ENCODE results near the gene UIMC1.

UIMC1 gene

GRCh38 chr5:176899946-176900779 lies 106.4 kb downstream of the UIMC1 start:
- TF ChIP-seq EGR1 (IDR thresholded peaks at IDR 0.05) (no peak), REST (IDR thresholded peaks at IDR 0.05; ENCODE audit: low read depth) (no peak), TAF1 (IDR thresholded peaks at IDR 0.05; ENCODE audit: low read depth) (no peak), EP300 (IDR thresholded peaks at IDR 0.05; ENCODE audit: borderline replicate concordance) (no peak), YY1 (IDR thresholded peaks at IDR 0.05; ENCODE audit: low read depth) (no peak), RAD21 (IDR thresholded peaks at IDR 0.05; ENCODE audit: low read depth) (no peak), TCF12 (IDR thresholded peaks at IDR 0.05; ENCODE audit: low read depth) (no peak), ZBTB7A (IDR thresholded peaks at IDR 0.05; ENCODE audit: low read depth) (no peak), USF1 (IDR thresholded peaks at IDR 0.05) (no peak), CEBPB (IDR thresholded peaks at IDR 0.05) (no peak), FOXM1 (IDR thresholded peaks at IDR 0.05; ENCODE audit: borderline replicate concordance, low read depth) (no peak), NFIC (IDR thresholded peaks at IDR 0.05) (no peak), TEAD4 (IDR thresholded peaks at IDR 0.05) (no peak), CREB1 (IDR thresholded peaks at IDR 0.05; ENCODE audit: low read depth) (no peak)
- TF ChIP-seq, protein P1, sequence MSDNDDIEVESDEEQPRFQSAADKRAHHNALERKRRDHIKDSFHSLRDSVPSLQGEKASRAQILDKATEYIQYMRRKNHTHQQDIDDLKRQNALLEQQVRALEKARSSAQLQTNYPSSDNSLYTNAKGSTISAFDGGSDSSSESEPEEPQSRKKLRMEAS (IDR thresholded peaks at IDR 0.05): no peak

GRCh38 chr5:176899296-176899891 lies 107.2 kb downstream of the UIMC1 start, which contains the start of gene HK3:
TSS of gene HK3 (minus strand) at chr5:176899346. CDS start at chr5:176896159, 3,187 bp downstream.
- TF ChIP-seq REST (IDR thresholded peaks at IDR 0.05; ENCODE audit: low read depth) (no peak), ZBTB7A (IDR thresholded peaks at IDR 0.05; ENCODE audit: low read depth) (no peak), CEBPB (IDR thresholded peaks at IDR 0.05) (no peak), TAF1 (IDR thresholded peaks at IDR 0.05; ENCODE audit: low read depth) (no peak), CREB1 (IDR thresholded peaks at IDR 0.05; ENCODE audit: low read depth) (no peak), TCF12 (IDR thresholded peaks at IDR 0.05; ENCODE audit: low read depth) (no peak), EP300 (IDR thresholded peaks at IDR 0.05; ENCODE audit: borderline replicate concordance) (no peak), NFIC (IDR thresholded peaks at IDR 0.05) (no peak)

GRCh38 chr5:176897263-176897662 lies 109.3 kb downstream of the UIMC1 start:
- TF ChIP-seq TCF12 (IDR thresholded peaks at IDR 0.05; ENCODE audit: low read depth) (no peak), REST (IDR thresholded peaks at IDR 0.05; ENCODE audit: low read depth) (no peak), CEBPB (IDR thresholded peaks at IDR 0.05) (no peak), CREB1 (IDR thresholded peaks at IDR 0.05; ENCODE audit: low read depth) (no peak)

- TF ChIP-seq TAF1 (IDR thresholded peaks at IDR 0.05; ENCODE audit: low read depth) (no peak), EP300 (IDR thresholded peaks at IDR 0.05; ENCODE audit: borderline replicate concordance) (no peak), EGR1 (IDR thresholded peaks at IDR 0.05) (no peak), CEBPB (IDR thresholded peaks at IDR 0.05) (no peak), TEAD4 (IDR thresholded peaks at IDR 0.05) (no peak), USF1 (IDR thresholded peaks at IDR 0.05) (no peak)
Measured at GRCh38 chr5:176895831-176896230, 110.7 kb downstream of the UIMC1 start.

Data from Ishikawa (cell line).